Breast epithelium (tissue), 4 donors: Measurements from ENCODE around the gene ARTN. TPM values are rescaled to one million over a fixed set of nuclear protein-coding genes. Genes with fewer than 3 reads are reported as not detected.
A peak's percentile ranks its signal among the peaks of the same experiment; 100 is the strongest.

ENCODE experiments used
- DNase-seq, 2 donors: peaks; one replicate each; pipeline ENCODE4 v3.0.0-alpha.2; 2019; ENCODE audit warnings: low spot score in 2 of 2
- H3K27ac ChIP-seq, 2 donors: fragments of 200-600 bp; sonication (generic) in 1 of 2; one replicate each; pipeline ENCODE4 v1.5.1; 2016 to 2019; ENCODE audit warnings: mild to moderate bottlenecking in 1 of 2
- H3K27me3 ChIP-seq, 2 donors: fragments of 200-600 bp; sonication (generic) in 1 of 2; one replicate each; pipeline versions ENCODE4 v1.5.1 to v1.6.0; 2017 to 2019; ENCODE audit warnings: control low read depth in 1 of 2, mild to moderate bottlenecking in 1 of 2
- H3K36me3 ChIP-seq: fragments of 200-600 bp; one replicate; pipeline ENCODE4 v1.5.1; 2019
- H3K4me1 ChIP-seq, 2 donors: fragments of 200-600 bp; sonication (generic); one replicate each; pipeline ENCODE4 v1.5.1; 2016 to 2019; ENCODE audit warnings: control low read depth in 1 of 2
- H3K4me3 ChIP-seq, 3 donors: fragments of 200-600 bp; sonication (generic); 1 replicate in 2 of 3; 2 replicates in 1 of 3; pipeline ENCODE4 v1.5.1; 2016 to 2019; ENCODE audit warnings: mild to moderate bottlenecking in 3 of 3, moderate library complexity in 2 of 3
- H3K9me3 ChIP-seq, 2 donors: fragments of 200-600 bp; sonication (generic) in 1 of 2; one replicate each; pipeline ENCODE4 v1.5.1; 2016 to 2019; ENCODE audit warnings: control low read depth in 1 of 2
- POLR2A ChIP-seq: fragments of 450-650 bp; IDR thresholded peaks from one replicate; pipeline ENCODE4 v1.6.1; 2016; ENCODE audit warnings: antibody characterized with exemption, mild to moderate bottlenecking, moderate library complexity
- POLR2AphosphoS5 ChIP-seq, 3 donors: sonication (generic); formaldehyde crosslinking; IDR thresholded peaks; one replicate each; pipeline ENCODE4 v1.6.1; 2017; ENCODE audit warnings: antibody characterized with exemption in 3 of 3
- intact Hi-C: fragments of 100-400 bp; cut with DNase I; formaldehyde crosslinking; loops from one replicate; pipeline ENCODE4 v1.15.1; 2023; ENCODE audit warnings: low total_unique reads
- total RNA-seq, 3 donors: library from RNA; depleted of rRNA; stranded (reverse); fragments of >200 nt; gene quantifications; one replicate each; pipeline ENCODE4 v1.1.0, GENCODE V29; 2016
- TF ChIP-seq, protein P1 (sequence below), 3 donors: fragments of 450-650 bp; IDR thresholded peaks; one replicate each; pipeline ENCODE4 v1.5.1; 2016 to 2017; ENCODE audit warnings: antibody characterized with exemption in 3 of 3, mild to moderate bottlenecking in 3 of 3, moderate library complexity in 3 of 3

The ARTN gene
- total RNA-seq, 3 donors from 2014 or later = 1.8 to 2.3 TPM; not detected in 1

GRCh38 chr1:43938892-43939587, 5.4 kb downstream of the ARTN start:
- H3K27ac ChIP-seq = no peak overlapping the region
- no peak for DNase-seq
- no peak overlapping the region for H3K4me3 ChIP-seq
- intact Hi-C loops = loop anchor here (10.0 kb wide), 1 partner anchor 174 kb away; no protein-coding TSS in a partner anchor
- no peaks in the 10 kb centered on the region for H3K9me3 ChIP-seq
- H3K4me1 ChIP-seq = no peaks in the 10 kb centered on the region
- no peaks in the 10 kb centered on the region for H3K36me3 ChIP-seq
- TF ChIP-seq POLR2A (no peak), POLR2AphosphoS5 (IDR thresholded peaks at IDR 0.05) (no peak)
- TF ChIP-seq, protein P1, sequence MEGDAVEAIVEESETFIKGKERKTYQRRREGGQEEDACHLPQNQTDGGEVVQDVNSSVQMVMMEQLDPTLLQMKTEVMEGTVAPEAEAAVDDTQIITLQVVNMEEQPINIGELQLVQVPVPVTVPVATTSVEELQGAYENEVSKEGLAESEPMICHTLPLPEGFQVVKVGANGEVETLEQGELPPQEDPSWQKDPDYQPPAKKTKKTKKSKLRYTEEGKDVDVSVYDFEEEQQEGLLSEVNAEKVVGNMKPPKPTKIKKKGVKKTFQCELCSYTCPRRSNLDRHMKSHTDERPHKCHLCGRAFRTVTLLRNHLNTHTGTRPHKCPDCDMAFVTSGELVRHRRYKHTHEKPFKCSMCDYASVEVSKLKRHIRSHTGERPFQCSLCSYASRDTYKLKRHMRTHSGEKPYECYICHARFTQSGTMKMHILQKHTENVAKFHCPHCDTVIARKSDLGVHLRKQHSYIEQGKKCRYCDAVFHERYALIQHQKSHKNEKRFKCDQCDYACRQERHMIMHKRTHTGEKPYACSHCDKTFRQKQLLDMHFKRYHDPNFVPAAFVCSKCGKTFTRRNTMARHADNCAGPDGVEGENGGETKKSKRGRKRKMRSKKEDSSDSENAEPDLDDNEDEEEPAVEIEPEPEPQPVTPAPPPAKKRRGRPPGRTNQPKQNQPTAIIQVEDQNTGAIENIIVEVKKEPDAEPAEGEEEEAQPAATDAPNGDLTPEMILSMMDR (IDR thresholded peaks at IDR 0.05) = no peak
- H3K27me3 ChIP-seq = no peaks in the 10 kb centered on the region

DNA sequence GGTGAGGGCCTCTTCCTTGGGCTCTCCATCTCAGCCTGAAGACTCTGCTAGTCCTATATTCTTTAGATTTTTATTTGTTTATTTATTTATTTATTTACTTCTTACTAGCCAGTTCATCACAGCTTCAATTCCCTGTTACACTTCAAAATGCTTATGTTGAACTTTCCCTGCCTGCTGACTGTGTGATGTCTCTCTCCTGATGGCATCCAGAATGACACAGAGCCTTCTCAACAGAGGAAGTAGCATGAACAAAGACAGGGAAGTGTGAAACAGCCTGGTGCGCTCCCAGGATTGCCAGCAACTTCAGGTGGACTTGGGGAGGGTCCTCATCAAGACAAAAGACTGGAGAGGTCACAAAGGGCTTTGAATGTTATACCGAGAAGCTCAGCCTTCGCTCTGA, 8.8 kb downstream of the ARTN start:
- TF ChIP-seq POLR2A (no peak), POLR2AphosphoS5 (IDR thresholded peaks at IDR 0.05) (no peak)
- H3K9me3 ChIP-seq = no peaks in the 10 kb centered on the region
- H3K27ac ChIP-seq = no peak overlapping the region
- H3K36me3 ChIP-seq = no peaks in the 10 kb centered on the region
- peaks cover 3 to 5% of the 10 kb centered on the region in 2 donors for H3K4me1 ChIP-seq
- no peak overlapping the region for H3K4me3 ChIP-seq
- DNase-seq = no peak
- intact Hi-C loops = no loop called here
- no peaks in the 10 kb centered on the region for H3K27me3 ChIP-seq

- H3K27ac ChIP-seq = no peak overlapping the region
- peaks cover 12% of the 10 kb centered on the region in 2 donors for H3K4me1 ChIP-seq
- no peak for DNase-seq
- intact Hi-C loops = no loop called here
- TF ChIP-seq POLR2AphosphoS5 (IDR thresholded peaks at IDR 0.05) (no peak), POLR2A (no peak)
- H3K9me3 ChIP-seq = no peaks in the 10 kb centered on the region
- H3K27me3 ChIP-seq = no peaks in the 10 kb centered on the region
- no peak overlapping the region for H3K4me3 ChIP-seq
- no peaks in the 10 kb centered on the region for H3K36me3 ChIP-seq
Measured at GRCh38 chr1:43944860-43945259, 11.3 kb downstream of the ARTN start.

DNA sequence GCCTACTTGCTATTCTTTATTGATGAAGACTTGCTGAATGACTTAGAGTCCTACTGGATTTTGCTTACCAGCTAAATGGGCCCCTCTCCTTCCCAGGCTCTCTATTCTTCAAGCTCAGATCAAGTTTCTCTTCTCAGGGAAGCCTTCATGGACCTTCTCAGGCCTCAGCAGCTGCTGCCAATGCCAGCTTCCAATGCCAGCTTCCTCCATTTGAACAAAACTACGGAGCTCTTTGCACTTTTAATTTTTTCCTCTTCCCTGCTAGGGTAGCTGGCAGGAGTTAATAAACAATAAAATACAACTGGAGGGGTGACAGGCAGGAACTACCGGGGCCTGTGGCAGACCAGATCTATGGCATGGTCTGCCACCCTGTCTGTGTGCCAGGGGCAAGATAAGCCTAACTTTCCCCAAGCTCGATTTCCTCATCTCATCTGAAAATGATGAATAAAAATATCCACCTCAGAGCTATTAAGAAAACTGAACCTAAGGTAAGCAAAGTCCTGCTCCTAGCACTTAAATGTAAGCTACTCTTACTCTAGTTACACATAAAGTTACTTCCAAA, 12.2 kb downstream of the ARTN start:
- peak overlapping the region; percentile 98 to 99 for H3K27ac ChIP-seq
- TF ChIP-seq POLR2A (no peak), POLR2AphosphoS5 (IDR thresholded peaks at IDR 0.05) (no peak)
- TF ChIP-seq, protein P1 (IDR thresholded peaks at IDR 0.05) = no peak
- H3K4me1 ChIP-seq = peaks cover 12% of the 10 kb centered on the region in 2 donors
- no peaks in the 10 kb centered on the region for H3K9me3 ChIP-seq
- no peaks in the 10 kb centered on the region for H3K27me3 ChIP-seq
- no peak for DNase-seq
- intact Hi-C loops = no loop called here
- H3K4me3 ChIP-seq = peak overlapping the region; percentile 61 to 95 (median 83)
- no peaks in the 10 kb centered on the region for H3K36me3 ChIP-seq

- intact Hi-C loops = no loop called here
- no peaks in the 10 kb centered on the region for H3K36me3 ChIP-seq
- peaks cover 12% of the 10 kb centered on the region in 2 donors for H3K4me1 ChIP-seq
- no peaks in the 10 kb centered on the region for H3K27me3 ChIP-seq
- H3K9me3 ChIP-seq = no peaks in the 10 kb centered on the region
- H3K27ac ChIP-seq = peak within 1 kb of the TSS; percentile 98 to 99
- DNase-seq = peak; percentile 91 to 93
- TF ChIP-seq, protein P1 (IDR thresholded peaks at IDR 0.05) = peak; percentile 72 to 75 (median 72)
- TF ChIP-seq POLR2A = no peak
- peak; percentile 84 to 90 (median 89) for TF ChIP-seq POLR2AphosphoS5 (IDR thresholded peaks at IDR 0.05)
- H3K4me3 ChIP-seq = peak within 1 kb of the TSS; percentile 61 to 95 (median 83)
Measured at GRCh38 chr1:43946236-43947060, 12.8 kb downstream of the ARTN start, which contains the start of gene IPO13. TSS of gene IPO13 (plus strand) at chr1:43946950. CDS start at chr1:43947601, 651 bp downstream.
